Measurements from ENCODE around the gene GRID2. TPM values are rescaled to one million over a fixed set of nuclear protein-coding genes. Genes with fewer than 3 reads are reported as not detected.

Gene GRID2
- total RNA-seq, 2 donors from 2014 or later = 0.16 TPM; not detected in 1

DNA sequence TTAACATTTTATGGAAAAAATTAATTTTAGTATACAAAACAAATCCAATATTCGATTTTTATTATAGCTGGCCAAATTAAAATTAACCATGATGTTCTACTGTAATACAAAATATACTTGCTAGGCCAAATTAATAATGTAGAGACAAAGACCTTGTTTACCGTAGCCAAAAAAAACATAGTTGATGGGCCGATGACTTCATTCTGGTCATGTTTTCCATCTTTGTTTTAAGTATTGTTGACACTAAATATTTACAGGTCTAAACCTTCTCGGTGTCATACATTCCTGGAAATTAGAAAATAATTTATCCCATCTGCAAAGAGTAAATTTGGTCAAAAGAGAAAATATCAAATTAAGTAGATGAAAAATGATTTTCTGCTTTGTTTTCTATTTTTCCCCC lies 698.5 kb downstream of the GRID2 start:
- no peaks in the 10 kb centered on the region for H3K9me3 ChIP-seq
- no peak for DNase-seq (ENCODE audit: low spot score)
- no peak overlapping the region for H3K4me3 ChIP-seq
- TF ChIP-seq CTCF (IDR thresholded peaks at IDR 0.05) = no peak
- no peaks in the 10 kb centered on the region for H3K4me1 ChIP-seq
- no peaks in the 10 kb centered on the region for H3K36me3 ChIP-seq
- no peaks in the 10 kb centered on the region for H3K27me3 ChIP-seq
- H3K27ac ChIP-seq = no peak overlapping the region

DNA sequence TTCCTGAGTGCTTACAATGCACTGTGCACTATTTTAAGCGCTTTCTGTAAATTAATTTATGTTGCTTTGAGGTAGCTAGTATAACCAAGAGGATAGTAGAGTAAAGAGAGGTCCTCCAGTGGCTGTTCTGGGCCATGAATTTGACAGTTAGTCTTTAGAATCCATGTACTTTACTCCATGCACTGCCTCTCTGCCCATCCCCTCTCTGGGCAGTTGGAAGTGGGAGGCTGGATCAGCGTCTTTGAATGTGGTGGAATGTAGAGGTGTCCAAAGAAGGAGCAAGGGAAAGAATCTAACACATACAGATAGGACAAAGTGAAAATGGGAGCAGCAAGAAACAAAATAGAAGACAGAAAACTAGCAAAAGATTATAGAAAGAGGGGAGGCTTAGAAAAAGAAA lies 712.6 kb downstream of the GRID2 start:
- DNase-seq (ENCODE audit: low spot score) = no peak
- H3K36me3 ChIP-seq = no peaks in the 10 kb centered on the region
- no peak for TF ChIP-seq CTCF (IDR thresholded peaks at IDR 0.05)
- H3K27me3 ChIP-seq = no peaks in the 10 kb centered on the region
- no peaks in the 10 kb centered on the region for H3K4me1 ChIP-seq
- H3K27ac ChIP-seq = no peak overlapping the region
- no peak overlapping the region for H3K4me3 ChIP-seq
- no peaks in the 10 kb centered on the region for H3K9me3 ChIP-seq

GRCh38 chr4:93018243-93018642 lies 714.5 kb downstream of the GRID2 start:
- H3K4me1 ChIP-seq = no peaks in the 10 kb centered on the region
- H3K9me3 ChIP-seq = no peaks in the 10 kb centered on the region
- DNase-seq (ENCODE audit: low spot score) = no peak
- no peaks in the 10 kb centered on the region for H3K27me3 ChIP-seq
- no peaks in the 10 kb centered on the region for H3K36me3 ChIP-seq
- no peak overlapping the region for H3K27ac ChIP-seq
- no peak overlapping the region for H3K4me3 ChIP-seq
- TF ChIP-seq CTCF (IDR thresholded peaks at IDR 0.05) = no peak

DNA sequence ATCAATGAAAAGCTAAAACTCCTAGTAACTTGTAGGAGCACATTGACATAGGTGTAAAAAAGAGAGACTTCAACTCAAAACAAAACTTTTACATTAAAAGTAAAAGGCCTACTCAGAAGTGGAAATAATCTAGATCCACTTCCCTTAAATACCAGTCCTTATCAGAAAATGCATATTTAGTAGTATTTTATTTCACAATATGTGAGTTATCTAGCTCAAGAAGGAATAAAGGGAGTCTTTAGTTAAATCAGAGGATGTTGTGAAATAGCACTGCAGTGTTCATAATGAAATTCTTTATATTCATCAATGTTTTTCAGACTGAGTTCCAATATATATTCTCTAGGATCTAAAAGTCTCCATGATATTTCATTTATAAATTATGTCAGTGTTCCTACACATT lies 715.0 kb downstream of the GRID2 start:
- Histone ChIP-seq H3K9me3 (no peaks in the 10 kb centered on the region), H3K36me3 (no peaks in the 10 kb centered on the region), H3K4me1 (no peaks in the 10 kb centered on the region), H3K27ac (no peak overlapping the region), H3K4me3 (no peak overlapping the region), H3K27me3 (no peaks in the 10 kb centered on the region)
- TF ChIP-seq CTCF (IDR thresholded peaks at IDR 0.05) = no peak
- no peak for DNase-seq (ENCODE audit: low spot score)

- no peaks in the 10 kb centered on the region for H3K4me1 ChIP-seq
- H3K9me3 ChIP-seq = no peaks in the 10 kb centered on the region
- no peak overlapping the region for H3K27ac ChIP-seq
- no peak for DNase-seq (ENCODE audit: low spot score)
- H3K4me3 ChIP-seq = no peak overlapping the region
- no peaks in the 10 kb centered on the region for H3K36me3 ChIP-seq
- no peaks in the 10 kb centered on the region for H3K27me3 ChIP-seq
- TF ChIP-seq CTCF (IDR thresholded peaks at IDR 0.05) = no peak
Measured at GRCh38 chr4:93029769-93030168, 726.0 kb downstream of the GRID2 start.

DNA sequence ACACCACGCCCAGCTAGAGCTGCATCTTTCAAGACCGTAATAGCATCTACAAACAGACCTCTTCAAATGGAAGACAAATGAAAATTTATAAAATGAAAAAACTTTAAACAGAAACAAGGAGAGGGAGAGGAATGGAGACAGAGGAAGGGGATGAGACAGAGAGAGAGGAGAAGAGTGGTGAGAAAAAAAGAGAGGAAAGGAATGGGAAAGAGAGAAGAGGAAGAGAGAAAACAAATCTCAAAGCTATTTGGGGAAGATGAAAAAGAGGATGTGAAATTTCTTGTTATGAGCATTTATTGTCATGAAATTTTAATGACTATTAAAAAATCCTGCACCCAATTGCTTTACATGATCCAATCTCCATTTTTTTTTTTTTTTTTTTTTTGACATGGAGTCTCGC lies 726.9 kb downstream of the GRID2 start:
- H3K4me3 ChIP-seq = no peak overlapping the region
- H3K9me3 ChIP-seq = no peaks in the 10 kb centered on the region
- no peak for DNase-seq (ENCODE audit: low spot score)
- H3K36me3 ChIP-seq = no peaks in the 10 kb centered on the region
- H3K4me1 ChIP-seq = no peaks in the 10 kb centered on the region
- H3K27ac ChIP-seq = no peak overlapping the region
- no peak for TF ChIP-seq CTCF (IDR thresholded peaks at IDR 0.05)
- no peaks in the 10 kb centered on the region for H3K27me3 ChIP-seq
